ENCODE measurements around the gene SLC25A45. TPM values are rescaled to one million over a fixed set of nuclear protein-coding genes. Genes with fewer than 3 reads are reported as not detected.
A peak's percentile ranks its signal among the peaks of the same experiment; 100 is the strongest.

SLC25A45 gene
- total and polyA plus RNA-seq, 2 experiments from 2014 or later, result 0.10 to 0.74 TPM

- H3K4me2 ChIP-seq, result peak overlapping the region; percentile 0; the same call in 1 of the 2 replicates
- peak; percentile 10 for ATAC-seq
- peaks cover 23% of the 10 kb centered on the region for H3K79me2 ChIP-seq (replicated peaks; ENCODE audit: insufficient read depth)
These were observed 46.7 kb upstream of the SLC25A45 start for GRCh38 chr11:65429068-65429681.

More at GRCh38 chr11:65429068-65429681, 46.7 kb upstream of the SLC25A45 start:
- Mint-ChIP-seq H3K27ac (peak overlapping the region; percentile 32; the same call in 1 of the 2 replicates), H3K4me3 (peak overlapping the region; percentile 7; the same call in 1 of the 3 replicates), H3K4me1 (peaks cover 56% of the 10 kb centered on the region), H3K9me3 (no peaks in the 10 kb centered on the region), H3K36me3 (ENCODE audit: low read depth) (no peaks in the 10 kb centered on the region), H3K27me3 (ENCODE audit: insufficient read depth, low read depth, poor library complexity) (peaks cover 4% of the 10 kb centered on the region)
- TF ChIP-seq STAT1 (IDR thresholded peaks at IDR 0.05; ENCODE audit: unreplicated experiment), result no peak
- no peak for TF ChIP-seq EZH2phosphoT487 (IDR thresholded peaks at IDR 0.05; ENCODE audit: unreplicated experiment)
- TF ChIP-seq ZNF114 (CRISPR knock-in tag; IDR thresholded peaks at IDR 0.05), result no peak
- TF ChIP-seq CREB1 (CRISPR knock-in tag; IDR thresholded peaks at IDR 0.05; ENCODE audit: low read depth), result no peak
- TF ChIP-seq CTCF (conservative IDR thresholded peaks at IDR 0.05; ENCODE audit: low read depth in 2 of 2), result no peak
- TF ChIP-seq POLR2AphosphoS5 (IDR thresholded peaks at IDR 0.05; ENCODE audit: low read depth), result no peak
- no peak for TF ChIP-seq REST (IDR thresholded peaks at IDR 0.05; ENCODE audit: unreplicated experiment)
- TF ChIP-seq EZH2 (IDR thresholded peaks at IDR 0.05; ENCODE audit: low read depth, unreplicated experiment), result no peak
- TF ChIP-seq NANOG (IDR thresholded peaks at IDR 0.05; ENCODE audit: borderline replicate concordance), result no peak
- TF ChIP-seq ZNF331 (CRISPR knock-in tag; IDR thresholded peaks at IDR 0.05; ENCODE audit: low read depth), result no peak
- Histone ChIP-seq H3K27ac (ENCODE audit: low read depth) (no peak overlapping the region), H3K4me3 (no peak overlapping the region), H3K9me2 (ENCODE audit: insufficient read depth) (no peaks in the 10 kb centered on the region), H2AFZ (no peak overlapping the region), H3F3A (replicated peaks; ENCODE audit: low read depth) (0 out of 2 replicates have a peak, but pooled peaks cover 5% of the 10 kb centered on the region), H3K36me3 (ENCODE audit: insufficient read depth) (no peaks in the 10 kb centered on the region), H4K20me1 (replicated peaks; ENCODE audit: insufficient read depth) (no peaks in the 10 kb centered on the region), H3K4me1 (ENCODE audit: insufficient read depth) (peaks cover 50% of the 10 kb centered on the region), H3K27me3 (ENCODE audit: insufficient read depth) (no peaks in the 10 kb centered on the region)
- peak; percentile 35 for DNase-seq (ENCODE audit: low spot score)

Measured in GM23338 (cell line).